Measurements from ENCODE around the gene TRIM9.

DNA sequence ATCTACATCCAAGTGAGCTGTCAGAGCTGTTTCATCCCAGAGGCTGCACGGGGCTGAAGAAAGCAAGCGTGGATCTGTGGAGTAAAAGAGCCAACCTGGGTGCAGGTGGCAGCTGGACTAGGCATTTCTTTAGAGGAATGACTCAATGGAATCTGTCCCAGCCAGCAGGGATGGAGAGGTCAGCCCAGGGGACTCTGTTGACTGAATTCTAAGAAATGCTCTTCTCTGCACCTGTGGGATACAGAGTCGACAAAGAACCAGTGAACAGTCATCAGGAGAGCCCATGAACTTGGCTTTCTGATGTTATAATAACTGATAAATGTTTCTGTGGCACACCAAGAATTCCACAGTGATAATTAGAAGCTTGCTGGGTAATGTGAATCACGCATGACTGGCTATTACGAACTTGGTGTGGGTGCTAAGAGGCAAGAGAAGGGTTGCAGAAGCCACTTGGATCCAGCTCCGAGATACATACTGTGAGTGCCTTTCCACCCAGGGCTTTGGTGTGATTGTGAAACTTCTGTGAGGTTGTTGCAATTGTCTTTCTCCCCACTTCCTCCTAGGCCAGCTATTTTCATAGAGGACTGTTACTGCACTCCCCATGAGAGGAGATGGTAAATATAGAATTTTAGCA, 166.8 kb downstream of the TRIM9 start:
- TF ChIP-seq, protein P1, sequence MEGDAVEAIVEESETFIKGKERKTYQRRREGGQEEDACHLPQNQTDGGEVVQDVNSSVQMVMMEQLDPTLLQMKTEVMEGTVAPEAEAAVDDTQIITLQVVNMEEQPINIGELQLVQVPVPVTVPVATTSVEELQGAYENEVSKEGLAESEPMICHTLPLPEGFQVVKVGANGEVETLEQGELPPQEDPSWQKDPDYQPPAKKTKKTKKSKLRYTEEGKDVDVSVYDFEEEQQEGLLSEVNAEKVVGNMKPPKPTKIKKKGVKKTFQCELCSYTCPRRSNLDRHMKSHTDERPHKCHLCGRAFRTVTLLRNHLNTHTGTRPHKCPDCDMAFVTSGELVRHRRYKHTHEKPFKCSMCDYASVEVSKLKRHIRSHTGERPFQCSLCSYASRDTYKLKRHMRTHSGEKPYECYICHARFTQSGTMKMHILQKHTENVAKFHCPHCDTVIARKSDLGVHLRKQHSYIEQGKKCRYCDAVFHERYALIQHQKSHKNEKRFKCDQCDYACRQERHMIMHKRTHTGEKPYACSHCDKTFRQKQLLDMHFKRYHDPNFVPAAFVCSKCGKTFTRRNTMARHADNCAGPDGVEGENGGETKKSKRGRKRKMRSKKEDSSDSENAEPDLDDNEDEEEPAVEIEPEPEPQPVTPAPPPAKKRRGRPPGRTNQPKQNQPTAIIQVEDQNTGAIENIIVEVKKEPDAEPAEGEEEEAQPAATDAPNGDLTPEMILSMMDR (IDR thresholded peaks at IDR 0.05; ENCODE audit: low read length): no peak
- no peak for TF ChIP-seq EZH2 (optimal IDR thresholded peaks at IDR 0.05; ENCODE audit: low read depth, low read length)
